ENCODE measurements around the gene RDH8.

The RDH8 gene

GRCh38 chr19:9996541-9996940 lies 16.7 kb upstream of the RDH8 start:
- intact Hi-C loops (cut with DNase I; ENCODE audit: low total_unique reads): no loop called here
- TF ChIP-seq, protein P1, sequence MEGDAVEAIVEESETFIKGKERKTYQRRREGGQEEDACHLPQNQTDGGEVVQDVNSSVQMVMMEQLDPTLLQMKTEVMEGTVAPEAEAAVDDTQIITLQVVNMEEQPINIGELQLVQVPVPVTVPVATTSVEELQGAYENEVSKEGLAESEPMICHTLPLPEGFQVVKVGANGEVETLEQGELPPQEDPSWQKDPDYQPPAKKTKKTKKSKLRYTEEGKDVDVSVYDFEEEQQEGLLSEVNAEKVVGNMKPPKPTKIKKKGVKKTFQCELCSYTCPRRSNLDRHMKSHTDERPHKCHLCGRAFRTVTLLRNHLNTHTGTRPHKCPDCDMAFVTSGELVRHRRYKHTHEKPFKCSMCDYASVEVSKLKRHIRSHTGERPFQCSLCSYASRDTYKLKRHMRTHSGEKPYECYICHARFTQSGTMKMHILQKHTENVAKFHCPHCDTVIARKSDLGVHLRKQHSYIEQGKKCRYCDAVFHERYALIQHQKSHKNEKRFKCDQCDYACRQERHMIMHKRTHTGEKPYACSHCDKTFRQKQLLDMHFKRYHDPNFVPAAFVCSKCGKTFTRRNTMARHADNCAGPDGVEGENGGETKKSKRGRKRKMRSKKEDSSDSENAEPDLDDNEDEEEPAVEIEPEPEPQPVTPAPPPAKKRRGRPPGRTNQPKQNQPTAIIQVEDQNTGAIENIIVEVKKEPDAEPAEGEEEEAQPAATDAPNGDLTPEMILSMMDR (IDR thresholded peaks at IDR 0.05): no peak
- Histone ChIP-seq H3K4me1 (no peaks in the 10 kb centered on the region), H3K36me3 (peaks cover 0 to 4% (median 0%) of the 10 kb centered on the region in 3 donors), H3K4me3 (no peak overlapping the region), H3K9me3 (no peaks in the 10 kb centered on the region), H3K27ac (no peak overlapping the region), H3K27me3 (no peaks in the 10 kb centered on the region)
- DNase-seq: no peak

DNA sequence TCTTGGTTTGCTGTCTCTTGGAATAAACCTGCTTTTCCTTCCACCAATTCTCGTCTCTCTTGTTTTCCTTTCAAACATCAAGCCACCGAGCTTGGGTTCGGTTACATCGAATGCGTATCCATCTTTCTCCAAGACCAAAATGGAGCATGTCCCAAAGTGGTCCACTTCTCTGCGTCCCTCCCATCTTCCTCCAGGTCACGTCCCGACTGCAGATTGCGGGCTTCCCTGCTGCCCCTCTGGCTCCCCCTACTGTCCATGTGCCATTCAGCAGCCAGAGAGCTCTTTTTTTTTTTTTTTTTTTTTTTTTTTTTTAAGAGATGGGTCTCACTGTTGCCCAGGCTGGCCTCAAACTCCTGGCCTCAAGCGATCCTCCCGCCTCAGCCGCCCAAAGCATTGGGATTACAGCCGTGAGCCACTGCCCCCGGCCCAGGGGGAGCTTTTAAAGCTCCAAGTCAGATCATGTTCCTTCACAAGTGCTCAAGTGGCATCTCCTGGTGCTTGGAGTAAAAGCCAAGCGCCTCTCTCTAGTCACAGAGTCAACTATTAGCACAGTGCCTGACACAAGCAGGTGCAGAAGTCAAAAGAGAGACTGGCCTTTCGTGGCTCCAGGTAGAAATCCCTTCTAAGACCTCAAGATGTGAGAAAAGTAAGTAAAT lies 13.0 kb upstream of the RDH8 start:
- peak; percentile 67 to 77 for DNase-seq
- Histone ChIP-seq H3K4me3 (no peak overlapping the region), H3K4me1 (no peaks in the 10 kb centered on the region), H3K36me3 (peaks cover 0 to 3% (median 0%) of the 10 kb centered on the region in 3 donors), H3K27ac (no peak overlapping the region), H3K27me3 (peaks cover 0 to 4% of the 10 kb centered on the region in 2 donors), H3K9me3 (no peaks in the 10 kb centered on the region)
- TF ChIP-seq, protein P1 (IDR thresholded peaks at IDR 0.05): peak; percentile 30 to 53
- intact Hi-C loops (cut with DNase I; ENCODE audit: low total_unique reads): no loop called here

- H3K4me1 ChIP-seq: peaks cover 0 to 14% (median 7%) of the 10 kb centered on the region in 4 donors
- H3K9me3 ChIP-seq: no peaks in the 10 kb centered on the region
- intact Hi-C loops (cut with DNase I; ENCODE audit: low total_unique reads): no loop called here
- H3K36me3 ChIP-seq: no peaks in the 10 kb centered on the region
- peaks cover 0 to 4% of the 10 kb centered on the region in 2 donors for H3K27me3 ChIP-seq
- H3K4me3 ChIP-seq: no peak overlapping the region
- H3K27ac ChIP-seq: no peak overlapping the region
- DNase-seq: no peak
- TF ChIP-seq, protein P1 (IDR thresholded peaks at IDR 0.05): no peak
Observed at GRCh38 chr19:10001899-10002298, 11.4 kb upstream of the RDH8 start.

DNA sequence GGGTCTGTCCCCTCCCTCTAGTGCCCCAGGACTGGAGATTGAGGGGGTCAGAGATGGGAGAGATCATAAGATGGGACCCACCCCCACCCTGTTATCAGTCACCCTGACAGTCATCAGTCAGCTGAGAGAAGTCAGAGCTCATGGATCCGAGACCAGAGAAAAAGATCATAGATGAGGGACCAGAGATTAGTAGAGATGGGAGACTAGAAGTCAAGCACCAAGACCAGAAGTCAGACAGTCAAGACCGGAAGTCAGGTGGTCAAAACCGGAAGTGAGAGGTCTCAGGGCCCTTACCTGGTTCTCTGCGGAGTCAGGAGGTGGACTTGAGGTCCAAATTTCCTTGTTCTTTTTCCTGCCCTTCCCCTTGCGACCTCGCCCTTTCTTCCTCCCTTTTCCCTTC lies 10.0 kb upstream of the RDH8 start:
- no peak for DNase-seq
- H3K36me3 ChIP-seq: no peaks in the 10 kb centered on the region
- H3K4me1 ChIP-seq: peaks cover 0 to 28% (median 12%) of the 10 kb centered on the region in 4 donors
- TF ChIP-seq, protein P1 (IDR thresholded peaks at IDR 0.05): no peak
- no peak overlapping the region for H3K27ac ChIP-seq
- peaks cover 0 to 4% of the 10 kb centered on the region in 2 donors for H3K27me3 ChIP-seq
- intact Hi-C loops (cut with DNase I; ENCODE audit: low total_unique reads): no loop called here
- no peak overlapping the region for H3K4me3 ChIP-seq
- H3K9me3 ChIP-seq: no peaks in the 10 kb centered on the region

GRCh38 chr19:10004617-10005016 lies 8.7 kb upstream of the RDH8 start:
- TF ChIP-seq, protein P1 (IDR thresholded peaks at IDR 0.05): no peak

More at GRCh38 chr19:10004617-10005016, 8.7 kb upstream of the RDH8 start:
- H3K36me3 ChIP-seq: no peaks in the 10 kb centered on the region
- no peaks in the 10 kb centered on the region for H3K9me3 ChIP-seq
- DNase-seq: no peak
- peaks cover 0 to 4% of the 10 kb centered on the region in 2 donors for H3K27me3 ChIP-seq
- intact Hi-C loops (cut with DNase I; ENCODE audit: low total_unique reads): no loop called here
- no peak overlapping the region for H3K4me3 ChIP-seq
- peaks cover 0 to 42% (median 25%) of the 10 kb centered on the region in 4 donors for H3K4me1 ChIP-seq
- H3K27ac ChIP-seq: no peak overlapping the region
